Stimulated activated CD4-positive, alpha-beta T cell treated with anti-CD3 and anti-CD28 coated beads, Interleukin-4, amount 100 ng/mL, for 4 hours (primary cell): ENCODE data around the gene ZFPM1.

Experiments
- DNase-seq, 2 experiments: peaks; one replicate each; pipeline ENCODE4 v3.0.0-alpha.2; 2020

The ZFPM1 gene

GRCh38 chr16:88548131-88548874 is 95.2 kb downstream of the ZFPM1 start:
- no peak for DNase-seq

DNA sequence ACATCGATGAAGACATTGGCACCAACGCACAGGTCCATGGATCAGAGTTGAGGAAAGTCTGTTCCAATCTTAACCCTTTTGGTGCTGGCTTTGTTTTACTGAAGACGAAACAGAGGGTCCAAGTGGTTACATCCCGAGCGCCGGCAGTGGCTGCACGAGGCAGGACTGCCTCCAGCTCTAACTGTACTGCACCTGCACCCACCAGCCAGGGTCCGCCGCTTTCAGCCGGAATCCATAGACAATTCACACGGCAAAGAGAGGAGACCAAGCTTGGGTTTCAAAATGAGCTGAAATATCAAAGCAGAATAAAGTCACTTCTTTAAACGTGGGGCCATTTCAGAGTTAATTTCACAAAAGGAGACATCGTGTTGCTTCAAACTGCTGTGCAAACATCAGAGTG is 95.9 kb downstream of the ZFPM1 start:
- DNase-seq = no peak

GRCh38 chr16:88549671-88550245 is 96.7 kb downstream of the ZFPM1 start:
- DNase-seq = no peak

DNA sequence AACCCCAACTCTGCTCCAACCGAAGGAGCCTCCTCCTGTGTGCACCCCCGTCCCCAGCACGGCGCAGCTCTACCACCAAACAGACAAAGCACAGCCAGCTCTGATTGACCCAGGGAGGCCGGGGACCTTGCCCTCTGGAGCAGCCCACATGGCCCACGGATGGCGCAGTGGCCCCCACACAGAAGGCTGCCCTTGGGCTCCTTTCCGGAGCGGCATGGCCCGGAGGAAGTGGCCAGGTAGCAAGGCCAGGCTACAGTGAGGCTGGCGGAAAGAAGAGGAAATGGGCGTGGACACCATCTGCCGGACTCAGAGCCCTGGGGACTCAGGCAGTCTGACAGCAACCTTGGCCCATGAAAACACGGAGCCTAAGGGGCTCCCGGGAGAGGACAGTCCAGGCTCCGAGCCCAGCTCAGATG is 97.2 kb downstream of the ZFPM1 start:
- DNase-seq = no peak

- DNase-seq = no peak
Observed at GRCh38 chr16:88552166-88552565, 99.1 kb downstream of the ZFPM1 start.

- no peak for DNase-seq
Observed at GRCh38 chr16:88552815-88553214, 99.7 kb downstream of the ZFPM1 start.

DNA sequence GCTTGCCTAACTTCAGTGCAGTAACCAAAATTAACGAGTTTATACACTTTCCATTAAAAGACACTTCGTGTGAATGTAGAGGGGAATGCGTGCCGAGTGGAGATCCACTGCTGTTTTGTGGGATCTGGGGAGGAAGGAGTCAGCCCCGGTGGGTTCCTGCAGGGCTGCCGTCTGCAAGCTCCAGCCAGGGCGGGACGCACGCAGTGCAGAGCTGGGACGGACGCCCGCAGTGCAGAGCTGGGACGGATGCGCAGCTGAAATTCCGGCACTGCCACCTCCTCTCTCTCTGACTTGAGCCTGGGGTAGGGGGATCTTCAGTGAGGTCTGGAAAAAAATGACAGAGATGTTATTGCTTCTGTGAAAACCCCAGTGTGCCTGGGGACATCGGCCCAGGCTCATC is 100.7 kb downstream of the ZFPM1 start:
- no peak for DNase-seq

DNA sequence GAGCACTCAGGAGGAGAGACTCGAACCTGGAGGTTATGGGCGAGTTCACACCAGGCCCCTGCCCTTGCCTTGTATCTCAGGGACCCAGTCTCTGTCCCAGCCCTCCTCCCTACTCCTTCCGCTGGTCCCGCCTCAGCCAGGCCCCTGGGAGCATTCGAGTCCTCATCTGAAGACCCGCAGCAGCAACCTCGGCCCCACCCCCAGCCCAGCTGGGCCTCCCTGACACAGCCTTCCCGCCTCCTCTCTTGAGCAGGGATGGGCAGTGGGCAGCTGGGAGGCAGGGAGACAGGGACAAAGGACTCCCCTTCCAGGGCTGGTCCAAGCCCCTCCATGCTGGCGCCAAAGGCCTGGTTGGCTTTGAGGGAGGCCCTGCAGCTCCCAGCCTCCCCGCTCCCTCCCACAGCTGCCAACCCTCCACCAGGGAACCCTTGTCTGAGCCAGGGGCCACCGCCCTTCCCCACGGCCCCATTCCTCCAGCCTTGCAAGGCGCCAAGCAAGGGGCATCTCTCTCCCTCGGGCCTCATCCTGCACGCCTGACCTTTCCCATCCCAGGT is 101.7 kb downstream of the ZFPM1 start:
- DNase-seq = no peak

- DNase-seq = no peak
Observed at GRCh38 chr16:88556294-88556988, 103.4 kb downstream of the ZFPM1 start.

- DNase-seq = no peak
Observed at GRCh38 chr16:88558457-88559442, 105.7 kb downstream of the ZFPM1 start.

DNA sequence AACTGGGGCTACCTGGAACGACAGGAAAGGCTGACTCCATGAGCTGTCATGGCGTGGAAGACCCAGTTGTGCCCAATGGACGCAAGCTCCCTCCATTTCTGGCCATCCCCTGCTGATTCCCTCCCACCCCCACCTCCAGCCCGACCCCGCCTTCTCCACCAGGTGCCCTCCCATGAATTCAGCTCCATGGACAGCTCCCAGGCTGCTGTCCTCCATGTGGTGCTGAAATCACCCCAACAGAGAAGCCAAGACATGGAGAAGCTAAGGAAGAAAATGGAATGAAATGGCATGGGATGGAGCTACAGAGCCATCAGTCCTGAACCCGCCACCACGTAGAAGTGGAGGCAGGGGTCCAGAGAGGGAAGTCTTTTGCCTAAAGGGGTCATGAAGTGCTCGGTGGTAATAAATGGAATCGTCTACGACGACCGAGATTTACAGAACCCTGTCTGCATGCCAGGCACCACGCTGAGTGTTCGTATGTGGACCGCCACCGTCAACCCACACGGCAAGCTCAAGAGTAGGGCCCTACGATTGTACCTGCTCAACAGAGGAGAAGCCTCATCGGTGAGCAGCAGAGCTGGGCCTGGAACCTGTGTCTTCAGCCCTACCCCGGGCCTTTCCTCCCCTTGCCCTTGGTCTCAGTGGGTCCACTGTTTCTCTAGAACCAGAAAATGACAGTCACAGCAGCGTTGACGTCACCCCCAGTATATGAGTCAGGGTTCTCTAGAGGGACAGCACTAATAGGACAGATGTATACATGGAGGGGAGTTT is 107.8 kb downstream of the ZFPM1 start:
- DNase-seq = no peak

GRCh38 chr16:88561485-88562359 is 108.6 kb downstream of the ZFPM1 start:
- peak; percentile 45 to 48 for DNase-seq

- DNase-seq = peak; percentile 61 to 63
Observed at GRCh38 chr16:88566158-88566557, 113.1 kb downstream of the ZFPM1 start.

DNA sequence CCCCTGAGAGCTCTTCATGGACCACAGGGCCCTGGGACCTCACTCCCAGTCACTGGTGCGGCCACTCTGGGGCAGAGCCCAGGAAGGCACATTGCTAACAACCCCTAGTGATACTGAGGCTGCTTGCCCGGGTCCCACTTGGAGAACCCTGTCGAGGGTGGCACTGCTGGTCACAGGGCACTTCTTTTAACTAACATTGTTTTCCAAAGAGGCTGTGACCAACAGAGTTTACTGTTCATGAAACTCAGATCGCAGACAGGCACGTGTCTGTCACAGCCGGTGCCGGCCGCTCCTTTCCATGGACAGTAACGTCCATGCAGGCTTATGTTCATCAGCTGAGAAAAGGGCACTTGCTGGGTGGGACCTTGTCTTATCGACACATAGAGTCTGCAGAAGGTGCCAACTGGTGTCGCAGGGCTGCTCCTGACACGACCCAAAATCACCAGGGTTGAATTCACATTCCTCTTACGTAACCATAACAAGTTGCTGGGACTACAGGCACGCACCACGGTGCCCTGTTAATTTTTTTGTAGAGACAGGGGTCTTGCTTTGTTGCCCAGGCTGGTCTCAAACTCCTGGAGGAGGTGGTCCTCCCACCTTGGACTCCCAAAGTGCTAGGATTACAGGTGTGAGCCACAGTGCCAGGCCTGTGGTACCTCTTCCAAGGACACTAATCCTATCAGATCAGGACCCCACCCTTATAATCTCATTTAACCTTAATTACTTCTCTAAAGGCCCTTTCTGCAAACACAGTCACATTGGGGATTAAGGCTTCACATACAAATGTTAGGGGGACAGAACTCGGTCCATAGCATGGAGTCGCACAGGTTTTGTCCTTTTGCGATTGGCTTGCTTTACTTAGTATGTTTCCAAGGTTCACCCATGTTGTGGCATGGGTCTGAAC is 115.9 kb downstream of the ZFPM1 start:
- DNase-seq = no peak

DNA sequence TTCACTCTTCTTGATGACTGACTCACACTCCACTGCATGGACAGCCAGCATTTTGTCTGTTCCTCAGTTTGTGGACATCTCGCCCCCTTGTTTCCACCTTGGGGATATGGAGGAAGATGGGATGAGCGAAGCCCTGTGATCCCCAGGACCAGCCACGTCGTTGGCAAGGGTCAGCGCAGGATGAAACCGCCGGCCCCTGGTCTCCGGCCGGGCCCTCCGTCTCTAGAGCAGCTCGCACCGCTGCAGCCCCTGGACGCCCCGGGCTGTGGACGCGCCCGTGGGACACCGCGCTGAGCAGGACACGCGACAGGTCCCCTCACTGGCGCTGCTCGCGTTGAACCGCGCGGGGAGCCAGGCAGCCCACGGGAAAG is 116.5 kb downstream of the ZFPM1 start:
- no peak for DNase-seq

DNA sequence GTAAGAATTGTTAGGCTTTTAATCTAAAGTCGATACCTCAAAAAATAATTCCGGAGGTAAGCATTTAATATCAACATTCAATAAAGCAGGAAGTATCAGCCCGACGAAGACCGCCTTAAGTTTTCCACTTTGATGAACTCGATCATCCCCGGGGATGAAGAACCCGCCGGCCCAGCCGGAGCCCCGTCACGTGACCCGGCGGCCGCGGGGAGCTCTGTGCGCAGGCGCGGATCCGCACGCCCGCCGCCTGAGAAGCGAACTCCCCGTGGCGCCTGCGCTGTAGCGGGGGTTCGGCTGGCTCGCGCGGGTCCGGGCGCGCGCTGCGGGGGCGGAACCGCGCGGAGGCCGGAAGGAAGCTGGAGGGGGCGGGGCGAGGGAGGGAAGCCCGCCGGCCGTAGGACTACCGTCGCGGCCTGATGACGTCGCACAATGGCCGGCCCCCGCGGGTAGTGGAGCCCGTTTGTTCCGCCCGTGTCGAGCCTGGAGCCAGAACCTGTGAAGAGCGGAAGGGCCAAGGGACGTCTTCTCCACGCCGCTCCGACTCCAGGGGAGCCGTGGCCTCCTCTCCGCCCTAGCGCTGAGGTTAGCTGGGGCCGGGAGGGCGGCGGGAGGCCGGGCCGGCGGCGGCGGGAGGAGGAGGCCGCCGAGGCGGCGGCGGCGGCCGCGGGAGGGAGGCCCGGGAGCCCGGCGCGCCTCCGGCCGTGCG is 117.1 kb downstream of the ZFPM1 start, which contains the start of gene ZC3H18:
Gene ZC3H18, plus strand, starts transcription at position 419 of the 706 bp plus-strand sequence. CDS start 6,721 bp downstream, outside the sequence.
- peak; percentile 97 to 99 for DNase-seq

- peak; percentile 37 to 46 for DNase-seq
Observed at GRCh38 chr16:88570691-88571092, 117.6 kb downstream of the ZFPM1 start.

GRCh38 chr16:88575251-88575650 is 122.2 kb downstream of the ZFPM1 start:
- no peak for DNase-seq

DNA sequence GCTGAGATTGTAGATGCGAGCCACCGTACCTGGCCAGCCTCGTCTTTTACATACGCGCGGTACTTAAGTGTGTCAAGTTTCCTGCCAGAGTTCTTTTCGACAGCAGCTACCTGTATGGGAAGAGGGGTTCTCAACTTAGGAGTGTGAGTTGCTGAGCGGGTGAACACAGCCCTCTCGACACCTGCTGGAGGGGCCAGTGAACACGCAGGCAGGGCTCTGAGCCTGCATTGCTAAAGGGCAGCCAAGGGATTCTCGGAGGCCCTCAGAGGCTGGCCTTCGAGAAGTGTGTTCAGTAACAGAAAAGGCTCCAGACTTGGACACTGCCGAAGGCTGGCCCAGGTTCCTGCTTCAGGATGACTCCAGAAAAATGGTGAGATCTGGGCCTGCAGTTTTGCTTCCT is 123.2 kb downstream of the ZFPM1 start:
- no peak for DNase-seq
